HCT116 (cell line): ENCODE data around the gene GLRX.

ENCODE experiments used
- ATF3 ChIP-seq: IDR thresholded peaks from 2 replicates; pipeline ENCODE4 v1.6.1; 2012
- CTCF ChIP-seq, 3 experiments: fragments of 200-600 bp in 1 of 3; sonication (generic) in 1 of 3; IDR thresholded peaks in 2 of 3; conservative IDR thresholded peaks in 1 of 3; 2 replicates each; pipeline ENCODE4 v1.5.1; 2012 to 2017; ENCODE audit warnings: low read depth in 2 of 3, low read length in 2 of 3, antibody characterized with exemption in 1 of 3, borderline replicate concordance in 1 of 3, control low read depth in 1 of 3, mild to moderate bottlenecking in 1 of 3, mixed read lengths in 1 of 3, mixed run types in 1 of 3, moderate library complexity in 1 of 3; ENCODE audit not compliant: insufficient read depth in 1 of 3
- EZH2 ChIP-seq: fragments of 200-600 bp; sonication (generic); IDR thresholded peaks from 2 replicates; pipeline ENCODE4 v1.6.1; 2017; ENCODE audit warnings: antibody characterized with exemption, mixed run types
- EZH2phosphoT487 ChIP-seq: fragments of 200-600 bp; IDR thresholded peaks from 2 replicates; pipeline ENCODE4 v1.6.1; 2018; ENCODE audit warnings: antibody characterized with exemption, borderline replicate concordance
- POLR2AphosphoS5 ChIP-seq: IDR thresholded peaks from 2 replicates; pipeline ENCODE4 v1.6.1; 2011; ENCODE audit warnings: mild to moderate bottlenecking, low read depth, low read length, moderate library complexity
- SIN3A ChIP-seq: IDR thresholded peaks from 2 replicates; pipeline ENCODE4 v1.6.1; 2012; ENCODE audit warnings: low read depth
- YY1 ChIP-seq: IDR thresholded peaks from 2 replicates; pipeline ENCODE4 v1.6.1; 2011; ENCODE audit warnings: low read length, low read depth, moderate library complexity, mild to moderate bottlenecking; ENCODE audit not compliant: insufficient replicate concordance; ENCODE audit errors: extremely low read depth

GRCh38 chr5:95806687-95807086 lies 15.8 kb downstream of the GLRX start:
- no peak for TF ChIP-seq EZH2
- no peak for TF ChIP-seq SIN3A
- TF ChIP-seq CTCF (IDR thresholded peaks at IDR 0.05 in 2 of 3, conservative IDR thresholded peaks at IDR 0.05 in 1 of 3; ENCODE audit: borderline replicate concordance in 1 of 3, insufficient read depth in 1 of 3, low read depth in 2 of 3, low read length in 2 of 3), result no peak
- TF ChIP-seq POLR2AphosphoS5, result no peak
- TF ChIP-seq EZH2phosphoT487, result no peak
- TF ChIP-seq YY1, result no peak
- TF ChIP-seq ATF3, result no peak
